CD14-positive monocyte (primary cell): Measurements from ENCODE around the gene HSPA4L. TPM values are rescaled to one million over a fixed set of nuclear protein-coding genes. Genes with fewer than 3 reads are reported as not detected.

Source experiments
- DNase-seq, 3 donors: peaks; one replicate each; pipeline ENCODE4 v3.0.0-alpha.2; 2011 to 2022
- H2AFZ ChIP-seq: 2 replicates; pipeline ENCODE4 v1.6.0; 2012; ENCODE audit warnings: mild to moderate bottlenecking, low read depth, low read length, inconsistent platforms; ENCODE audit not compliant: insufficient read depth, poor library complexity, severe bottlenecking
- H3K27ac ChIP-seq, 2 donors: 1 replicate in 1 of 2; 2 replicates in 1 of 2; pipeline ENCODE4 v1.5.1; 2012 to 2013; ENCODE audit warnings: low read length in 2 of 2, control low read depth in 1 of 2, inconsistent platforms in 1 of 2, low read depth in 1 of 2, mild to moderate bottlenecking in 1 of 2
- H3K27me3 ChIP-seq, 2 donors: one replicate each; pipeline versions ENCODE4 v1.6.0 to v1.6.1; 2011 to 2013; ENCODE audit warnings: low read length in 2 of 2; ENCODE audit not compliant: control insufficient read depth in 2 of 2, insufficient read depth in 2 of 2
- H3K36me3 ChIP-seq, 2 donors: replicated peaks in 1 of 2; 1 replicate in 1 of 2; 2 replicates in 1 of 2; pipeline versions ENCODE4 v1.5.1 to v1.6.1; 2012 to 2013; ENCODE audit warnings: low read length in 2 of 2, control low read depth in 1 of 2, inconsistent platforms in 1 of 2, mild to moderate bottlenecking in 1 of 2; ENCODE audit not compliant: insufficient read depth in 2 of 2, control insufficient read depth in 1 of 2
- H3K4me1 ChIP-seq, 2 donors: 1 replicate in 1 of 2; 2 replicates in 1 of 2; pipeline versions ENCODE4 v1.5.1 to v1.6.1; 2012 to 2013; ENCODE audit warnings: low read length in 2 of 2, control low read depth in 1 of 2, inconsistent platforms in 1 of 2, mild to moderate bottlenecking in 1 of 2, moderate library complexity in 1 of 2; ENCODE audit not compliant: insufficient read depth in 2 of 2, control insufficient read depth in 1 of 2
- H3K4me2 ChIP-seq: replicated peaks from 2 replicates; pipeline ENCODE3; 2012; ENCODE audit warnings: low read length, moderate library complexity, mild to moderate bottlenecking; ENCODE audit not compliant: poor library complexity, severe bottlenecking; ENCODE audit errors: extremely low read depth
- H3K4me3 ChIP-seq, 3 experiments: fragments of 200-600 bp in 1 of 3; sonication (generic) in 1 of 3; replicated peaks in 1 of 3; 1 replicate in 2 of 3; 2 replicates in 1 of 3; pipeline ENCODE4 v1.5.1; 2011 to 2013; ENCODE audit warnings: low read length in 3 of 3, mild to moderate bottlenecking in 3 of 3, control low read depth in 2 of 3, low read depth in 2 of 3, inconsistent platforms in 1 of 3, moderate library complexity in 1 of 3
- H3K79me2 ChIP-seq: 2 replicates; pipeline ENCODE4 v1.6.0; 2012; ENCODE audit warnings: mild to moderate bottlenecking, control low read depth, inconsistent platforms, low read length, moderate library complexity; ENCODE audit not compliant: insufficient read depth
- H3K9ac ChIP-seq: 2 replicates; pipeline ENCODE4 v1.6.0; 2017; ENCODE audit warnings: low read length, mild to moderate bottlenecking; ENCODE audit not compliant: insufficient read depth, poor library complexity, severe bottlenecking
- H3K9me3 ChIP-seq, 2 donors: replicated peaks in 1 of 2; 1 replicate in 1 of 2; 2 replicates in 1 of 2; pipeline versions ENCODE4 v1.5.1 to v1.6.1; 2012 to 2013; ENCODE audit warnings: low read length in 2 of 2, control low read depth in 1 of 2; ENCODE audit not compliant: control insufficient read depth in 1 of 2, insufficient read depth in 1 of 2
- H4K20me1 ChIP-seq: 2 replicates; pipeline ENCODE4 v1.6.0; 2012; ENCODE audit warnings: mild to moderate bottlenecking, low read length, control low read depth, moderate library complexity; ENCODE audit not compliant: insufficient read depth
- H3K27ac Mint-ChIP-seq, 7 donors: one replicate each; pipeline ENCODE4 v1.8.0; 2020; ENCODE audit warnings: mild to moderate bottlenecking in 7 of 7, mixed read lengths in 7 of 7, moderate library complexity in 6 of 7, inconsistent platforms in 2 of 7
- H3K27me3 Mint-ChIP-seq, 3 donors: one replicate each; pipeline ENCODE4 v1.8.0; 2021 to 2022; ENCODE audit warnings: low read depth in 3 of 3, mild to moderate bottlenecking in 3 of 3, mixed read lengths in 3 of 3, moderate library complexity in 3 of 3, inconsistent platforms in 1 of 3
- H3K36me3 Mint-ChIP-seq, 2 donors: one replicate each; pipeline ENCODE4 v1.8.0; 2020; ENCODE audit warnings: mixed read lengths in 2 of 2, inconsistent platforms in 1 of 2, mild to moderate bottlenecking in 1 of 2
- H3K4me1 Mint-ChIP-seq: one replicate; pipeline ENCODE4 v1.8.0; 2020; ENCODE audit warnings: mild to moderate bottlenecking, mixed read lengths
- H3K4me3 Mint-ChIP-seq, 2 donors: one replicate each; pipeline ENCODE4 v1.8.0; 2020; ENCODE audit warnings: mild to moderate bottlenecking in 2 of 2, mixed read lengths in 2 of 2, moderate library complexity in 1 of 2
- H3K9me3 Mint-ChIP-seq, 7 donors: one replicate each; pipeline ENCODE4 v1.8.0; 2020 to 2022; ENCODE audit warnings: mixed read lengths in 7 of 7, mild to moderate bottlenecking in 6 of 7, moderate library complexity in 6 of 7, inconsistent platforms in 2 of 7
- WGBS: methylation state at CpG from one replicate; pipeline ENCODE4 v1.1.5; 2013; ENCODE audit warnings: missing lambda C conversion rate; ENCODE audit not compliant: insufficient coverage; 5-methylcytosine and 5-hydroxymethylcytosine counted together
- intact Hi-C, 2 donors: fragments of 100-400 bp; cut with micrococcal nuclease; formaldehyde crosslinking; loops; one replicate each; pipeline versions ENCODE4 v1.15.0 to v1.15.1; 2023
- polyA plus RNA-seq, 3 donors: library from polyadenylated mRNA; depleted of rRNA in 1 of 3; unstranded in 2 of 3; stranded (reverse) in 1 of 3; fragments of 300-500 nt in 2 of 3; fragments of >200 nt in 1 of 3; fragmentation: Illumina TruSeq in 2 of 3; gene quantifications; 1 replicate in 2 of 3; 2 replicates in 1 of 3; pipeline ENCODE4 v1.2.3, GENCODE V29; 2012 to 2021
- TF ChIP-seq, protein P1 (sequence below): fragments of 200-600 bp; IDR thresholded peaks from one replicate; pipeline ENCODE4 v1.8.0; 2022; ENCODE audit warnings: antibody characterized with exemption, mild to moderate bottlenecking

HSPA4L gene
- polyA plus RNA-seq, 3 donors, result 0.04 TPM; not detected in 2

DNA sequence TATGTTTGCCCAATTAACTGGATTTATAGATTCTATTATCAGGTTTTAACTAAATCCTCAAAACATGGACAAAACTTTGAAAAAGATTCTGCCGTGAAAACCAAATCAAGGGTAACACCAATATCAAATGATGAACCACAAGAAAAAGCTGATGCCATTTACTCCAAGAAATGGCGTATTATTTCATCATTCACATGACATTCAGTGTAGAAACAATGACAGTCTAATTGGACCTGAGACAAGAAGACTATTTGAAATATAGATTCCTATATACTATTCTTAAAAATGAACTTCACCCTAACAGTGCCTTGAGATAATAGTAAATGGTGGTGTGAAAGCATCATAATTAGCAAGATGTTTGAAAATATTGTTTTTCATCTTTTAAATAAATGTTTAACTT, 47.1 kb upstream of the HSPA4L start:
- no peak overlapping the region for H3K4me3 ChIP-seq
- no peaks in the 10 kb centered on the region for H3K79me2 ChIP-seq
- Mint-ChIP-seq H3K9me3 (peaks cover 0 to 6% (median 2%) of the 10 kb centered on the region in 7 donors), H3K4me1 (no peaks in the 10 kb centered on the region), H3K27ac (no peak overlapping the region), H3K27me3 (peaks cover 2 to 3% (median 2%) of the 10 kb centered on the region in 3 donors), H3K36me3 (no peaks in the 10 kb centered on the region), H3K4me3 (no peak overlapping the region)
- intact Hi-C loops, result loop anchor here (5.0 kb wide), 1 partner anchor 133 kb away; no protein-coding TSS in a partner anchor
- H3K4me1 ChIP-seq, result no peaks in the 10 kb centered on the region
- no peaks in the 10 kb centered on the region for H3K36me3 ChIP-seq
- DNase-seq, result no peak
- no peak overlapping the region for H3K27ac ChIP-seq
- H2AFZ ChIP-seq, result no peak overlapping the region
- H3K9me3 ChIP-seq, result no peaks in the 10 kb centered on the region
- no CpG with 5 or more reads among the region's 2 CpGs for WGBS
- H3K27me3 ChIP-seq, result no peaks in the 10 kb centered on the region
- H3K9ac ChIP-seq, result no peak overlapping the region
- H3K4me2 ChIP-seq, result no peak overlapping the region
- H4K20me1 ChIP-seq, result no peaks in the 10 kb centered on the region
- TF ChIP-seq, protein P1, sequence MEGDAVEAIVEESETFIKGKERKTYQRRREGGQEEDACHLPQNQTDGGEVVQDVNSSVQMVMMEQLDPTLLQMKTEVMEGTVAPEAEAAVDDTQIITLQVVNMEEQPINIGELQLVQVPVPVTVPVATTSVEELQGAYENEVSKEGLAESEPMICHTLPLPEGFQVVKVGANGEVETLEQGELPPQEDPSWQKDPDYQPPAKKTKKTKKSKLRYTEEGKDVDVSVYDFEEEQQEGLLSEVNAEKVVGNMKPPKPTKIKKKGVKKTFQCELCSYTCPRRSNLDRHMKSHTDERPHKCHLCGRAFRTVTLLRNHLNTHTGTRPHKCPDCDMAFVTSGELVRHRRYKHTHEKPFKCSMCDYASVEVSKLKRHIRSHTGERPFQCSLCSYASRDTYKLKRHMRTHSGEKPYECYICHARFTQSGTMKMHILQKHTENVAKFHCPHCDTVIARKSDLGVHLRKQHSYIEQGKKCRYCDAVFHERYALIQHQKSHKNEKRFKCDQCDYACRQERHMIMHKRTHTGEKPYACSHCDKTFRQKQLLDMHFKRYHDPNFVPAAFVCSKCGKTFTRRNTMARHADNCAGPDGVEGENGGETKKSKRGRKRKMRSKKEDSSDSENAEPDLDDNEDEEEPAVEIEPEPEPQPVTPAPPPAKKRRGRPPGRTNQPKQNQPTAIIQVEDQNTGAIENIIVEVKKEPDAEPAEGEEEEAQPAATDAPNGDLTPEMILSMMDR, result no peak

DNA sequence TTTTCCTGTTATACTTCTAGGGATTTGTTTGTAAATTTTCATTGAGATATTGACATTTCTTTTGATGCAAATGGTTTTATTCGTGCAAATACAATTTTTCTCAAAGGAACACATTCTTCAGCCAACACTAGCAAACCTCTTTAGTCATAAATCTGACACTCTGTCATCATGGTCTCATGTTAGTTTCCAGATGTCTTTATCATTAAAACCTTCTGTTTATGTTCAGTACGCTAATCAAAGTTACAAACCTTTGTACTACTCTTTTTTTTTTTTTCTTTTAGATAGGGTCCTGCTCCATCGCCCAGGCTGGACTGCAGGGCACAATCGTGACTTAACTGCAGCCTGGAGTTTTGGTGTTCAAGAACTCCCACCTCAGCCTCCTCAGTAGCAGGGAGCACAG, 44.8 kb upstream of the HSPA4L start:
- TF ChIP-seq, protein P1, result no peak
- Mint-ChIP-seq H3K27ac (no peak overlapping the region), H3K4me1 (no peaks in the 10 kb centered on the region), H3K27me3 (peaks cover 0 to 3% (median 2%) of the 10 kb centered on the region in 3 donors), H3K36me3 (no peaks in the 10 kb centered on the region), H3K9me3 (peaks cover 0 to 13% (median 6%) of the 10 kb centered on the region in 7 donors), H3K4me3 (no peak overlapping the region)
- Histone ChIP-seq H3K9me3 (peaks cover 0 to 5% of the 10 kb centered on the region in 2 donors), H3K79me2 (no peaks in the 10 kb centered on the region), H4K20me1 (no peaks in the 10 kb centered on the region), H3K36me3 (no peaks in the 10 kb centered on the region), H3K4me2 (no peak overlapping the region), H3K27ac (no peak overlapping the region), H2AFZ (no peak overlapping the region), H3K9ac (no peak overlapping the region), H3K27me3 (no peaks in the 10 kb centered on the region), H3K4me1 (no peaks in the 10 kb centered on the region), H3K4me3 (no peak overlapping the region)
- WGBS, result 83% methylated on average over 1 of the region's 4 CpGs
- intact Hi-C loops, result no loop called here
- no peak for DNase-seq
